LHCN-M2 (cell line): ENCODE data around the gene STK38L. TPM values are rescaled to one million over a fixed set of nuclear protein-coding genes. Genes with fewer than 3 reads are reported as not detected.

ENCODE experiments used
- DNase-seq: peaks from one replicate; pipeline ENCODE4 v3.0.0-alpha.2; 2012; ENCODE audit warnings: low read depth
- total RNA-seq: library from RNA; depleted of rRNA; stranded (reverse); fragments of >200 nt; gene quantifications from 2 replicates; pipeline ENCODE4 v1.2.3, GENCODE V29; 2014

STK38L gene
- total RNA-seq, 1 experiment from 2014 or later = 9.1 TPM

DNA sequence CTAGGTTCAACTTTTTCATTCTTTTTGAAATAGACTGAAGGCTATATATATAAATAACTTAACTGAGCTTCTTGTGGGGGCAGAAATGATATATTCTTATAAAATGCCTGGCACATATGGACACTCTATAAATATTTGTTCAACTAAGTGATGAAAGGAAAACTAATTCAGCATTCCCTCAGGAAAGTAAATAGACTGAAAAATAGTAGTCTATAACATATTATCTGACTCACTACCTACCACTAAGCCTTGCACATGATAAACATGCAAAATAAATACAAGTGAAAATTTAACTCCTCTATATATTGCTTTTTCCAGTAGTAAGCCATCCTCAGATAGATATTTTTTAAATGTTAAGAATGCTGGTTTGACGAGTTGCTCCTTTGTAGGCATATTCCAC lies 72.9 kb downstream of the STK38L start:
- no peak for DNase-seq

DNA sequence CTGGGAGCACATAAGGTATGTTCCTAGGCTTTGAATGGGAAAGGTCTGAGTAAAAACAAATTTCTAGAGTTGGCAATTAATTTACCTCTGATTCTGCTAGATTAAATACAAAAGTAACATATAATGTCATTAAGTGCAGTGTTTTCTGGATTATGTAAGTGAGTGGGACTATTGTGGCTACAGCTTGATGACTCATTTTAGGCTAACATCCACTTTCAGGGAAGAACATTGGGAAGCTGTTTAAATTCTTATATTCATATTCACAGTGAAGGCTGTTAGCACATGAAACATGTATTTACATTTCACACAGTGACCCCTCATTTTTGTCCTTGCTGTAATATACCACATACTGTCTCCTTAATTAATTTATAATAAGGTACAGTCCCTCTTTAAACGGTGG lies 75.3 kb downstream of the STK38L start:
- DNase-seq = peak; percentile 61

DNA sequence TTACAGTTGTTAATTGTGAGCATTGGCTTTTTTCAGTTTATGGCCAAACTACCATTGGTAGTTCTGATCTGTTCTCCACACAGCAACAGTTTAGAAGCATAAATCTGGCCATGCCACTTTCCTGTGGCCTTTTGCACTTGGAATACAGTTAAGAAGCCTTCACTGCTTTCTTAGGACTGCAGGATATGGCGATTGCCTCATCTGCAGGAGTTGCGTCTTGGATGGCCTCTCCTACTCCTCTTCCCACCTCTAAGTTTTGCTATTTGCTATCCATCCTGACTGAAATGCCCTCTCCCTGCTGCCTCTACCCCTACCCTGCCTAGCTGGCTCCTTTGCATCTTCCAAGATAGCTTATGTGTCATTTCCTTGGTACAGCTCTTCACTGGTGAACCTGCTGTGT lies 75.8 kb downstream of the STK38L start:
- DNase-seq = no peak

DNA sequence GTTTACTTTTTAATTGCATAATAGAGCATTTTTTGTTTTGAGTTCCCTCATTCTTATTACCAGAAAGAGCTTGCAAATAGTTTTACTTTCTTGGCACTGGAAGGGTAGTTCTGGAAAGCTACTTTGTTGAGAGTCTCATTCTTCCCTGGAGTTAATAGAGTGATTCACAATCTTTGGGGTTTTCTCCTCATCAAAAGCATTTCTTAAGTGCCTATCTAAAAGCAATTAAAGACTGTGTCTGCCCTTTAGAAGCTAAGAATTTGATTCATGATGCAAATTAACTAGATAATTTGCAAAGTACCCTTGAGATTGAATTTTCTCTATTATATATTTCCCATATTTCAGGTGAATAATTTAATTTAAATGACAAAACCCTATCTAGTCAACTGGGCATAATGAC lies 80.4 kb downstream of the STK38L start:
- DNase-seq = no peak

DNA sequence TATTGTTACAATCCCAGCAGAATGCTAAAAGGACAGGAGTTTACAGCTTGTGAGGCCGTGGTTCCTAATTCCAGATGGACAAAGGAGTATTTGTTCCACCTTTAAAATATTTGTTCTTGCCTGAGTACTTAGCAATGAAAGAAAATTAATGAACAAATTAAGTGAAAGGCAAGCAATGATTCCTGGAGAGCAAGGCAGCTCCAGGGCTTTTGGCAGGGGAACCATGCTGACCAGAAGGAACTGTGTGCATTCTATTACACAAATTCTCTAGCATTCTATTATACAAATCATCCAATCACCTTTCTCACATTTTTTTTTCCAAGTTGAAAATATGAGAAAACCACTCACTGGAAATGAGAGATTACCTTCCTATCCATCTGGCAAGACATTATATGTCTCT lies 86.8 kb downstream of the STK38L start:
- no peak for DNase-seq

DNA sequence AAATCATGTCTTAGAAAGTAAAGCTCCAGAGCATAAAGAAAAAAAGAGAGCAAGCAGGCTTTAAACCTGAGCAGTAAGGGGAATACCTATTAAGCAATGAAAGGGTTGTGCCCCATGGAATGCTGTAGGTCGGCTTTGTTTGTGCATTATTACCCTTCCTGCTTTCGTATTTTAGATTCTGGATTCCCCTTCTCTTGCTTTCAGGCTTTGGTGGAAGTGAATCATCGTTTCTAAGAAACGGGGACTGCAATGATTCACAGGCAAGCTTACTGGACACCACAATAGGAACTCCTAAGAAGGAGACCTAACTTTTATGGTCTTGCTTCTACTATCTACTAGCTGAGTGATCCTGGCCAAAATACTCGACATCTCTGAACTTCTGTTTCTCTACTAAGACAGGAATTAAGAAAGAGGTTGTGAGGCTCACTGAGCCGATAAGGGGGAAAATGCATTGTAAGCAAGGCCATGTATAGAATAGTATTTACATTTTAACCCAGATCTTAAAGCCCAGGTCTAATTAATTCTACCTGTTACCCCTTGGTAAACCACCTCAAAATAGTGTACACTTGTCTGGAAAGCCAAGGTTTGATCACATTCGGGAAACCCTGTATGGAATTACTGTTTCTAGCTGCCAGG lies 87.3 kb downstream of the STK38L start:
- peak; percentile 89 for DNase-seq

DNA sequence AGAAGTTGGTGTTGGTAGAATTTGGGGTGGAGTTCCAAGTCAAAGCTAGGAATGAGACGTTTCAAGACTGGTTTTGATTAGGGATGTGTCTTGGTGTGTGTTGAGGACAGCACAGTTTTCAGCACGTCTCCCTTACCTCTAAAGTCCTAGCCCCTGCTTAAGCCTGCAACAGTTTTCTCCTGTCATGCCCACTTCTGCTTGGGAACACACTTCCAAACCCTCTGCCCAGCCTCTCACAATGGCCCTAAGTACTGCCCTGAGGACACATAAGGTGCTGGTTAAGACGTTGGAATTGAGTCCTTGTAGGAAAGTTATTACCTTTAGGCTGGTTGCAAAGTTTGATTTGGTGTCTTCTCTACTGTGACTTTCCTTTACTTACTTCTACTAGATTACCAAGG lies 87.8 kb downstream of the STK38L start:
- no peak for DNase-seq

DNA sequence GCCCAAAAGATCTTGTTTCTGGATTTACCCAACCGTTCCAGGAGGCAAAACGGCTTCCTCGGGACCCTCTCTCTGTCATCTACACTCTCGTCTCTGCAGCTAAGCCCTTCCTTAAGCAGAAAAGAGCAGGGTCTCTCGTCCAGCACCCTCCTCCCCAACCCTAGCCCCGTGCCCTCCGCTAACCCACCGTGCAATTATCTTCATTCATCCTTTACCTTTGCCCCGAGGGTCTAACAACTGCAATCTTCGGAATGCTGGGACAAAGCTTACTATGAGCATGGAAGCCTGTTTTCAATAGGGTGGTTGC lies 88.3 kb downstream of the STK38L start:
- DNase-seq = no peak

DNA sequence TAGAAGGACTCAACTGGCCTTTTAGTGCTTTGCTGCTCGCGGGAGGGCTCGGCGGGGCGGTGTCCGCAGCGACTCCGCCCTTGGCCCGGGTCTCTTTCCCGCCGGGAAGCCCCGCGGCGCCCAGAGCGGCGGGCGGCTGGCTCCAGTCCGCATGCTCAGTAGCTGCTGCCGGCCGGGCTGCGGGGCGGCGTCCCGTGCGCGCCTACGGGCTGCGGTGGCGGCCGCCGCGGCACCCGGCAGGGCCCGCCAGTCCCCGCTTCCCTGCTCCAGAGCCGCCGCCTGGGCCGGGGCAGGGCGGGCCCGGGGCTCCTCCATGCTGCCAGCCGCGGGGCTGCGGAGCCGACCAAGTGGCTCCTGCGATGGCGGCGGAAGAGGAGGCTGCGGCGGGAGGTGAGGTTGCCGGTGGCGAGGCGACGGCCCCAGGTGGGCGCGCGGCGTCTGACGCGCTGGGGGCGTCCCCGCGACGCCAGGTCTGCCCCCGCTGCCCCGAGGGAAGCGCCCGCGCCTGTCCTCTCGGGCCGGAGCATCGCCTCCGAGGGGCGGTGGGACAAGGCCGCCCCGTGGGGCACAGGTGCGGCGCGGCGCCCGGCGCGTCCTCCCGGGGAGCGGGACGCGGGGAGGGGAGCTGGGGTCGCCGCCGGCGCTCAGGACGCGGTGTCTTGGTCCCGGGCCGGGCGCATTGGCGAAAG lies 88.8 kb downstream of the STK38L start, which contains the start of gene BMAL2:
TSS of gene BMAL2 (plus strand) at position 123 of the 689 bp plus-strand sequence. CDS start at position 360, 237 bp downstream.
- no peak for DNase-seq

DNA sequence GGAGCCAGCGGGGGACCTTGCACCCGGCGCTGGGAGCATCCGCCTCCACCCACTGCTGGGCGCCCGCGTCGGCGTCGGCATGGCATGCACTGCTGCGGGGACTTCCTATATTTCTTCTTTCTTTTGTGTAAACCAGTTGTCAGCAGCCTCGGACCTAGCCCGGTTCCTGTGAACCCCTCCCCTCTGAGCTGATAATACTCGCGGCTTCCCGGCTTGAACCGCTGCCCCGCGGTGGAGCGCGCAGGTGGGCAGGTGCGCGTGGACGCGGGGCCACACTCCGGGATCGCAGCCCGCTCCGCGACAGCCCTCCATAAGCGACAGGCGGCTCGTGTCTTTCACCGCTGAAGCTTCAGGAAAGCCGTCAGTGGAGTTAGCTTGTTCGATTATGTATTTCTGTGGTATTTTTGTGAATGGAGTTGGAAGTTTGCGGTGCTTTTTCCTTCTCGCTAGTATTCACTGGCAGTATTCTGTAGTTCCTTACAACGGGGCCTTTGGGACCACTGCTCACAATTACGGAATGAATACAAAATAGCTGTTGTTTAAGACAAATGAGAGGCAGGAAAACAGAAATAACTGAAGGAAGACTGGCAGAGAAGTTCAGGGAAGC lies 89.4 kb downstream of the STK38L start:
- no peak for DNase-seq

DNA sequence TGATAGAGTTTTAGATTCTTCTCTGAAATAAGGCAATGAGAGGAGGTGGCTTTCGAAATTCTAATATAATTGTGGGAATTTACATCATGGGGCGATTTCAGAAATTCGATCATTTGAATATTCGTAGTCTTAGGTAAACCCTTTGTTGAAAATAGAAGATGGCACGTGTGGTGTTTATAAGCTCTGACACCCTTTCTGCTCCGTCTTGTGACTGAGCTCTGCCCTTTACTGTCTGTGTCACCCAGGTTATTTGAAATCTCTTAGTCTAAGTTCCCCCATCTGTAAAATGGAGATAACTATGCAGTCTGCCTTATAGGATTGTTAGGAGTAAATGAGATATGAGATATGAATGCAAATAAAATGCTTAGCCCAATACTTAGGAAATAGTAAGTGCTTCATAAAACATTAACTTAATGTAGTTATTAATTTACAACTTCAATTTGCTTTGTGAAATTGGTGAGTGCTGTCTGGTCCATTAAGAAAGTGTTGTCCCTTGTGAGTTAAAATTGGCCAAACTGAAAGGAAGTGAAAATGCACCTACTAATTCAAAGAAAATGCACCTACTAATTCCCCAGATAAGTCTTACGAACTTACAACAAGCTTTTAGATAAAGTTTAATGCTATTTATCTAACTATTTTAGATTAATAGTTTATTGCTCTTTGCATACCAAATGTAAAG lies 90.1 kb downstream of the STK38L start:
- DNase-seq = no peak

DNA sequence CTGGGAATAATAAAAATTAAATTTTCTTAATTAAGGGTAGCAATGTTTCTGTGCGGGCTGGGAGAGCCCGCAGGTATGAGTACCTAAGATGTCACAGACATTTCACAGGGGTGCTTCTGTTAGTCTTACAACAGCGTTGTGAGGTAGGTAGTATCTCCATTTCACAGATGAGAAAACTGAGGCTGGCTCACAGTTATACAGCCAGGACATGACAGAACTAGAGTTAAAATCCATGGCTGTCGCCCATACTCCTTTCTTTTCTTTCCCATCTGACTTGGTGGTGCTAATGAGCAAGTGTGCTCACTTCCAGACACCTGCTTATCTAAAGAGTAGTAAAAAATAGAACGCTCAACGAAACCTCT lies 90.6 kb downstream of the STK38L start:
- DNase-seq = no peak

DNA sequence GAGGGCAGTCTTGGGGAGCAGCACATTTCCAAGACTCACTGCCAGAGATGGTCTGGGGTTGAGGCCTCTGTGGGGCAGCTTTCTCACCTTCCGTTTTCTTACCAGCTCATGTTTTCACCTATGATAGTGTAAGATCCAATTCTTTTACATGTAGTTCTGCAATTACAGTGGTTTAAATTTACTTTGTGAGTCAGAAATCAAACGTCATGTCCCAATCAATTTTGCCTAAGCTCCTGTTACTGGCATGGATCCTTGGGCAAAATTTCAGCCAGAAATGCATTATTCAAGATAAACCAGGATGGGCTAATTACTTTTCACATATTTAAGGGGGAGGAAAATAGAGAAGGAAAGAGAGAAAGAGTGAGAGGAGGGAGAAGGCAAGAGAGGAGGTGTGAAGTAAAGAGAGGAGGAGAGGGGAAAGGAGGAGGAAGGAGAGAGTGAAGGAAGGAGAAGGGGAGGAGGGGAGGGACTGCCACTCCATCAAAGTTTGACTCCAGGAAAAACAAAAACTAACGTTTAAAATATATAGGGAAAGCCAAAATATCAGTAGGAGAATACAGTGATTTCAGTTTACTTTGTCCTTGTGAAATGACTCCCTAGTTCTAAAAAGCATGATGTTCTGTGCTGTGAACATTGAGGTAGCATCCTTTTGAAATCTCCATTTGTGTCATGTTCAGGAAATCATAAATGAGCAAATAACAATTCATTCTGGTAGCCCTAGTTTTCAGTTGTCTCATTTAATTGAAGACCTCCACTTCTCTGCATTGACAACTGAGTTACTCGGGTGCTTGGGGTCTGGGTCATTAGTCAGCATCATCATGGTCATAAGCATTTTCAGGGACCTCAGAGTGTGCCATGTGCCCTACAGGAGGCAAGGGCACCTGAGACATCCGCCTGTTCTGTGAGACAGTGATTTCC lies 91.5 kb downstream of the STK38L start:
- no peak for DNase-seq

DNA sequence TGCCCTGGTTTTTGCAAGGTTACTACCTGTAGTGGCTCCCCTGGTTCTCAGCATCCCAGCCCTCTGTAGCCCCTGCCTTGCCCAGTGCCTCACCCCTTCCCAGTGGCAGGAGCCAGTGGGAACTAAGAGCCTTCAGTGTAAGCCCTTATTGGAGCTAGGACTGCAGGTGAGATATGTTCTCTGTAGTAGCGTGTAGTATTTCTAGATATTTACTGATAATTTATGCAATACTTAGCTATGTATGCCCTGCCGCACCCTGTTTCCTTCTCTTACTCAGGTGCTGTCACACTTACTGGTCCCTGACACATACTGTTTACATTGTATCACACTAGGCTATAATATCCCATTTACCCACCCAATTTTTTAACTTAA lies 92.2 kb downstream of the STK38L start:
- no peak for DNase-seq

DNA sequence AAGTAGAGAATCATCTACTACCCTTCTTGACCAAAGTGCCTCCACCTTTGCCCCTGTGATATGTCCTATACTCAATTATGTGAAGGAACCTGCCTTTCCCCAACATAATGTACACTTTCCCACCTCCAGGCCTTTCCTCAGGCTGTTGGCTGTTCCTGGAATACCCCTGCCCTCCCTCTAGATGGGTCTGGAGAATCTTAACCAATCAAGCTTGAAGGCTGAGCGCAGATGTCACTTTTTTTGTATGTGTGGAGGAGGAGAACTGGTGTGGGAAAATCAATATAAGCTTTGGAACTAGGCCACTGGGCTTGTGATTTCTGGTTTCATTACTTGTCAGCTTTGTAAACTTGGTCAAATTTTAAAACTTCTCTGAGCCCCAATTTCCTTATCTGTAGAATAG lies 93.3 kb downstream of the STK38L start:
- DNase-seq = no peak

DNA sequence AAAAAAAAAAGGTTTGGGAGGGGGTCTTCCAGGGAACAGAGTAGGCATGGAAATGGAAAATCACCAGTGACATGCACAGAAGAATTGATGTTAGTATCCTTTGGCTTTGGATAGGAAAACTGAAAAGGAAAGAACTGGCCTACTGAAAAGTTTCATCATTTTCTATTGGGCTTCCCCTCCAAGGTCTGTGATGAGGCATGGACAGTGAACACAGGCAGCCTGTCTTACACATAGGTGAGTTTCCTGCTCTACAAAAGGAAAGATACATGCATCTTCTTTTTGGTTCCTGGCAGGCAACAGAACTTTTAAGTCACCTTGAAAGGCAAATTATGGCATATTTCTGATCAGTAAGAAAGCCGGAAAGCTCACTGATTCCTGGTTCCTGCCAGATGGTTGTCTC lies 94.4 kb downstream of the STK38L start:
- no peak for DNase-seq

DNA sequence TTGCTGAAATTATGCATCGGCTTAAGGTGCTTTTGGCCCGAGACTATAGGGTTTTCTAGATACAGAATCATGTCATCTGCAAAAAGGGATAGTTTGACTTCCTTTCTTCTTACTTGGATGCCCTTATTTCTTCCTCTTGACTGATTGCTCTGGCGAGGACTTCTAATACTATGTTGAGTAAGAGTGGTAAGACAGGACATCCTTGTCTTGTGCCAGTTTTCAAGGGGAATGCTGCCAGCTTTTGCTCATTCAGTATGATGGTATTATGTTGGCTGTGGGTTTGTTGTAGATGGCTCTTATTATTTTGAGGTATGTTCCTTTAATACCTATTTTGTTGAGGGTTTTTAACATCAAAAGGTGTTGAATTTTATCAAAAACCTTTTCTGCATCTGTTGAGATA lies 96.9 kb downstream of the STK38L start:
- DNase-seq = no peak

DNA sequence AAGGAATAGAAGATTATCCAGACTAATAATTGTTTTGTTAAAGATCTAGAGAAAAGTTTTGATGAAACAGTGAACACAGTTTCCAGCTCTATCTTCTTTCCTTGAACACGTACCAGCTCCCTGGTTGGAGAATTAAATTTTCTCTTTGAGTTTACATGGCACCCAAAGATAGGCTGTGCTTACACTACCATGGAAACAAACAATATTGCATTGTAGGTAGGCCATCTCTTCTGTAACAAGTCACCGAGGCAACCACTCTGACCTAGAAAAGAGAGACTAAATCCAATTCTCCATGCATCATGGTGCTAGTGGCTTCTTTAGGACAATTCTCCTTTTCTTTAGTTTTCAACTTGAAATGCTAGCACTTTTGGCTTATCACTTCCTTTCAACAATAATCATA lies 98.5 kb downstream of the STK38L start:
- no peak for DNase-seq

DNA sequence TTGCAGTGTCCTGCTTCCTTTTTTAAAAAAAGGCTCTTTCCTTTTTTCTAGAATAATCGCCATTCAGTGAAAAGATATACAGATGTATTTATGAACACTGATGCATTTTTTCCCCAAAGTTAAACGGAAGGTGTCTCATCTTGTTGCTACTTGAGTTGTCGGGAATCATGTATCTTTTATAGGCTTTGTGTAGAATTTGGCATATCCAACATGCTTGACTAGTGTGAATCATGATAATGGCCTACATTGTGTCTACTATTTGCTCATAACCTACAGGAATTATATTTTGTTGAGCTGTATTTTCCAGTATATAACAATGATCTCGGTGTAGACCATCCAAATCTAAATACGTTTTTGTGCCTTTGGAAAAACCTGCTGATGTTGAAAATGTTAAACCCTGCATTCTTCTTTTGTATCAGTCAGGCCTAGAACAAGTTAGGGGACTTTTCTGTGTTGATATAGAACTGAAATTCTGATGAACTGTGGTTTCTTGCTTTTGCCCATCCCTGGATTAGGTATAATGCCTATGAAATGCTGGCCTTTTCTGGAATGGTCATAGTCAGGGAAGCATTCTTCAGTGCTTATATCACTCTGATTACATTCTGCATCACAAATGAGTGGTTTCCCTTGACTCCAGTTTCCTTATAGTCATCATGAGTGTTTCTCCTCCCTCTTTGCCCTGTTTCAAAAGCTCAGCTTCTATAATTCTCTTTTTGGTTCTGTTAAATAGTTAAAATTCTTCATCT lies 99.3 kb downstream of the STK38L start:
- DNase-seq = peak; percentile 91

DNA sequence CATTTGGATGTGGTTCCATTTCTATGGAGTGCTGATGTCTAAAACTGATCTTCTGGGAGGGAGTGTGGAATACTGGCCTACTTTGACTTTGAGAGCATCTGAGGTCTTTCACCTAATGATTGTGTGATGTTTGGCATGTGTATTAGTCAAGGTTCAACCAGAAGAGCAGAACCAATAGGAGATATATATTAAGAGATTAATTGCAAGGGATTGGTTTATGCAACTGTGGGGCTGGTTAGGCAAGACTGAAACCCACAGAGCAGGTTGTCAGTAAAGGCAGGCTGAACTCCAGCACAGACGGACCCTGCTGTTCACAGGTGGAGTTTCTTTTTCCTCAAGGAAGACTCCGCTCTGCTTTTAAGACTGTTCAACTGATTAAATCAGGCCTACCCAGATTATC lies 100.2 kb downstream of the STK38L start:
- no peak for DNase-seq

DNA sequence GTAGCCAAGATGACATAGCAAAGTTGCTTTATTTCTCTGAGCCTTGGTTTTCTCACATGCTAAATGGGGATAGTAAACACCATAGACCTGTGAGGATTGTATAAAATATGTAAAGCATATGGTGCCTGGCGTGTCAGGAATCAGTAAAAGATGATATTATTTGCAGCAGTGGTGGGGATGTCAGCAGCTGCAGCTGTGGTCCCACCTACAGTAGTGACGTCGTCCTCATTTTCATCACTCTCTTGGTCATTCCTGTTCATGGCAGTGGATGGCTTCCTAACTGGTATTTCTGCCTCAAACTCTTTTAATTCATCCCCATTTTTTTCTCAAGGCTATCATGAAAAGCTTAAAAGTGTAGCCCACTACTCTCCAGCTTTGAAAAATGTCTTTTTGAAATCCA lies 100.7 kb downstream of the STK38L start:
- peak; percentile 70 for DNase-seq
